Erythroblast (primary cell): Measurements from ENCODE around the gene BTBD16.

ENCODE experiments used
- DNase-seq, 2 experiments: peaks; one replicate each; lab custom pipeline; 2025; lab: John Stamatoyannopoulos, UW
- GATA1 ChIP-seq: IDR thresholded peaks from 2 replicates; pipeline ENCODE4 v1.6.1; 2011; ENCODE audit warnings: low read depth, mild to moderate bottlenecking, control low read depth, low read length, moderate library complexity
- POLR2A ChIP-seq: IDR thresholded peaks from 2 replicates; pipeline ENCODE4 v1.6.1; 2011; ENCODE audit warnings: mild to moderate bottlenecking, low read length

BTBD16 gene

GRCh38 chr10:122336961-122337360 is 65.9 kb downstream of the BTBD16 start:
- TF ChIP-seq POLR2A: no peak
- no peak for TF ChIP-seq GATA1
- DNase-seq: no peak

- no peak for DNase-seq
- no peak for TF ChIP-seq GATA1
- no peak for TF ChIP-seq POLR2A
These were observed 67.7 kb downstream of the BTBD16 start for GRCh38 chr10:122338609-122339441.

GRCh38 chr10:122341141-122341810 is 70.2 kb downstream of the BTBD16 start:
- no peak for TF ChIP-seq POLR2A
- TF ChIP-seq GATA1: no peak
- no peak for DNase-seq

- peak; percentile 6 to 19 for DNase-seq
- TF ChIP-seq GATA1: no peak
- no peak for TF ChIP-seq POLR2A
These were observed 71.4 kb downstream of the BTBD16 start for GRCh38 chr10:122342293-122343134.

GRCh38 chr10:122343135-122343800 is 72.2 kb downstream of the BTBD16 start:
- DNase-seq: no peak
- TF ChIP-seq GATA1 (no peak), POLR2A (no peak)

GRCh38 chr10:122343936-122344335 is 72.8 kb downstream of the BTBD16 start:
- no peak for TF ChIP-seq POLR2A
- DNase-seq: no peak

GRCh38 chr10:122344741-122345258 is 73.7 kb downstream of the BTBD16 start:
- no peak for DNase-seq
- TF ChIP-seq GATA1 (no peak), POLR2A (no peak)

- no peak for DNase-seq
- TF ChIP-seq GATA1: no peak
These were observed 75.3 kb downstream of the BTBD16 start for GRCh38 chr10:122346326-122346950.

- TF ChIP-seq POLR2A (no peak), GATA1 (no peak)
- DNase-seq: no peak
These were observed 76.2 kb downstream of the BTBD16 start for GRCh38 chr10:122347170-122347841.

GRCh38 chr10:122348512-122348911 is 77.4 kb downstream of the BTBD16 start:
- TF ChIP-seq POLR2A: no peak
- no peak for DNase-seq

- DNase-seq: no peak
- no peak for TF ChIP-seq POLR2A
- TF ChIP-seq GATA1: no peak
These were observed 77.9 kb downstream of the BTBD16 start for GRCh38 chr10:122348935-122349361.

- no peak for TF ChIP-seq POLR2A
- TF ChIP-seq GATA1: no peak
- no peak for DNase-seq
These were observed 78.8 kb downstream of the BTBD16 start for GRCh38 chr10:122349758-122350369.
